Measurements from ENCODE around the gene PEAR1. TPM values are rescaled to one million over a fixed set of nuclear protein-coding genes. Genes with fewer than 3 reads are reported as not detected.
A peak's percentile ranks its signal among the peaks of the same experiment; 100 is the strongest.

Gene PEAR1
- total and polyA plus RNA-seq, 2 donors (not counting 1 experiment from before 2014, with no cell fraction given) = 0.03 TPM; not detected in 1

DNA sequence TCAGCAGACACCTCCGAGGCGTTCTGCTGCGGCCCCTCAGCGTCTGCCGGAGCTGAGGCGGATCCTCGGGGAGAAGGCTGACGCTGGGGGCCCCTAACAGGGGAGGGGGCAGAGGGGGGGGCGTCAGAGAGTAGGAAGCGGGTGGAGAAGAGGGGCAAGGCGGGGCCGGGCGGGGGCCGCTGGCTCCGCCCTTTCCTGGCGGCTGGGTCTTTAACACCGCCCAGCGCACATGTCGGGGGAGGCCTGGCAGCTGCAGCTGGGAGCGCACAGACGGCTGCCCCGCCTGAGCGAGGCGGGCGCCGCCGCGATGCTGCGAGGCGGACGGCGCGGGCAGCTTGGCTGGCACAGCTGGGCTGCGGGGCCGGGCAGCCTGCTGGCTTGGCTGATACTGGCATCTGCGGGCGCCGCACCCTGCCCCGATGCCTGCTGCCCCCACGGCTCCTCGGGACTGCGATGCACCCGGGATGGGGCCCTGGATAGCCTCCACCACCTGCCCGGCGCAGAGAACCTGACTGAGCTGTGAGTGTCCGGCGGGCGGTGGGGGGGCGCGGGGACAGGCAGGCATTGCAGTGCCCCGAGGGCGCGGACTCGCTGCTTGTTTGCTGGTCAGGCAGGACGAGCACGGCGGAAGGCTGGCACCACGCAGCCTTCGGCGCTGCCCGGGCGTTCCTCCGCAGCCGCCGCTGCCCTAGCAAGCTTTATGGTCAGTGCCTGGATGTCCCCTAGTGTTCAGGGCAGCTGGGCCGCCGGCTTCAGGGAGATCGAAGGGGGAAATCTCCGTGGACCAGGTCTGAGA lies 32.7 kb upstream of the PEAR1 start, which contains the start of gene NTRK1:
Gene NTRK1 (plus strand): TSS at position 238 of the 796 bp plus-strand sequence. CDS start 70 bp downstream, at position 308.
- H3K27me3 ChIP-seq (replicated peaks in 1 of 4; ENCODE audit: control extremely low read depth in 1 of 4, control insufficient read depth in 3 of 4, insufficient read depth in 4 of 4, low read length in 3 of 4) = peaks cover 0 to 82% (median 39%) of the 10 kb centered on the region in 4 experiments
- H3K27ac ChIP-seq (ENCODE audit: low read length in 2 of 2) = no peak within 1 kb of the TSS
- peaks cover 0 to 3% (median 0%) of the 10 kb centered on the region in 3 donors for H3K9me3 ChIP-seq (ENCODE audit: control extremely low read depth in 1 of 3, control insufficient read depth in 2 of 3, insufficient read depth in 1 of 3, low read length in 2 of 3)
- no peaks in the 10 kb centered on the region for H3K79me2 ChIP-seq (ENCODE audit: control insufficient read depth, insufficient read depth, low read length)
- 5% methylated on average over 68 of the region's 69 CpGs for WGBS (ENCODE audit: insufficient coverage)
- DNase-seq = peak; percentile 60
- Mint-ChIP-seq H3K27me3 (peaks cover 72% of the 10 kb centered on the region), H3K27ac (no peak within 1 kb of the TSS), H3K4me3 (peak within 1 kb of the TSS; percentile 83), H3K9me3 (ENCODE audit: insufficient read depth) (no peaks in the 10 kb centered on the region), H3K4me1 (peaks cover 18% of the 10 kb centered on the region)
- ATAC-seq (ENCODE audit: low read depth) = peak; percentile 62
- peak within 1 kb of the TSS; percentile 64 for H2AFZ ChIP-seq (ENCODE audit: insufficient read depth, low read depth, low read length, poor library complexity, severe bottlenecking)
- H4K20me1 ChIP-seq (ENCODE audit: control insufficient read depth, insufficient read depth, low read length, poor library complexity, severe bottlenecking) = no peaks in the 10 kb centered on the region
- H3K4me1 ChIP-seq (ENCODE audit: control insufficient read depth in 2 of 2, insufficient read depth in 2 of 2, low read length in 2 of 2) = peaks cover 23 to 30% of the 10 kb centered on the region in 2 donors
- H3K36me3 ChIP-seq (replicated peaks in 1 of 2; ENCODE audit: control extremely low read depth in 1 of 2, control insufficient read depth in 1 of 2, extremely low read depth in 1 of 2, insufficient read depth in 2 of 2, low read length in 1 of 2) = no peaks in the 10 kb centered on the region
- peak within 1 kb of the TSS in 4 of 5 experiments; percentile 15 to 54 (median 44) for H3K4me3 ChIP-seq (ENCODE audit: control extremely low read depth in 1 of 5, extremely low read depth in 1 of 5, insufficient read depth in 1 of 5, low read depth in 2 of 5, low read length in 4 of 5)
- intact Hi-C loops (cut with micrococcal nuclease) = loop anchor here (1.0 to 5.0 kb wide), 2 partner anchors 64 to 154 kb away; partner anchors contain the start of gene CRABP2
- CTCF ChIA-PET = interaction anchor here (0.9 to 4.0 kb wide), 16 partner anchors 7 to 471 kb away, joined by 3 to 99 read pairs (median 4); partner anchors contain the start of genes ISG20L2, METTL25B and PRCC
- H3K4me2 ChIP-seq (replicated peaks; ENCODE audit: low read depth, low read length, poor library complexity, severe bottlenecking) = peak within 1 kb of the TSS; percentile 93
- peak within 1 kb of the TSS; percentile 52 for H3K9ac ChIP-seq (ENCODE audit: low read length)
- TF ChIP-seq EZH2 (IDR thresholded peaks at IDR 0.05; ENCODE audit: borderline replicate concordance, insufficient read depth, low read depth, low read length, poor library complexity, severe bottlenecking) (no peak), CTCF (IDR thresholded peaks at IDR 0.05) (no peak)
- POLR2A ChIA-PET = interaction anchor here (1.5 kb wide), 1 partner anchor 133 kb away, joined by 4 read pairs; the partner anchor contains the start of genes ISG20L2 and METTL25B

Measured in B cell (primary cell).